Nephron (organoid): Measurements from ENCODE around the gene CTSD.

Source experiments
- H3K27ac Mint-ChIP-seq, 3 experiments: 2 replicates each; pipeline ENCODE4 v1.8.0; 2020; ENCODE audit warnings: mixed read lengths in 3 of 3, mild to moderate bottlenecking in 2 of 3, moderate library complexity in 1 of 3
- H3K27me3 Mint-ChIP-seq: 2 replicates; pipeline ENCODE4 v1.8.0; 2021; ENCODE audit warnings: low read depth, mild to moderate bottlenecking, moderate library complexity, mixed read lengths
- H3K36me3 Mint-ChIP-seq: 2 replicates; pipeline ENCODE4 v1.8.0; 2020; ENCODE audit warnings: low read depth, mixed read lengths
- H3K4me1 Mint-ChIP-seq: 2 replicates; pipeline ENCODE4 v1.8.0; 2020; ENCODE audit warnings: mixed read lengths
- H3K4me3 Mint-ChIP-seq, 3 experiments: 2 replicates each; pipeline ENCODE4 v1.8.0; 2020; ENCODE audit warnings: mild to moderate bottlenecking in 3 of 3, mixed read lengths in 3 of 3, moderate library complexity in 2 of 3
- H3K9me3 Mint-ChIP-seq: 2 replicates; pipeline ENCODE4 v1.8.0; 2020; ENCODE audit warnings: mixed read lengths
- CTCF ChIP-seq, 3 experiments: fragments of 200-600 bp; sonication (generic); IDR thresholded peaks; one replicate each; pipeline ENCODE4 v1.5.0; 2021; ENCODE audit warnings: antibody characterized with exemption in 3 of 3; ENCODE audit not compliant: unreplicated experiment in 3 of 3

Gene CTSD

GRCh38 chr11:1735271-1735670 is 28.5 kb downstream of the CTSD start:
- H3K27me3 Mint-ChIP-seq: peaks cover 41% of the 10 kb centered on the region
- no peak for TF ChIP-seq CTCF (IDR thresholded peaks at IDR 0.05; ENCODE audit: unreplicated experiment in 3 of 3)
- peaks cover 7% of the 10 kb centered on the region for H3K36me3 Mint-ChIP-seq
- H3K4me3 Mint-ChIP-seq: no peak overlapping the region
- peaks cover 36% of the 10 kb centered on the region for H3K9me3 Mint-ChIP-seq
- H3K4me1 Mint-ChIP-seq: peaks cover under 1% of the 10 kb centered on the region
- H3K27ac Mint-ChIP-seq: no peak overlapping the region

GRCh38 chr11:1734641-1735081 is 29.1 kb downstream of the CTSD start:
- no peak for TF ChIP-seq CTCF (IDR thresholded peaks at IDR 0.05; ENCODE audit: unreplicated experiment in 3 of 3)
- Mint-ChIP-seq H3K4me3 (no peak overlapping the region), H3K27me3 (peaks cover 41% of the 10 kb centered on the region), H3K4me1 (peaks cover 5% of the 10 kb centered on the region), H3K27ac (no peak overlapping the region), H3K9me3 (peaks cover 35% of the 10 kb centered on the region), H3K36me3 (peaks cover 7% of the 10 kb centered on the region)

- H3K9me3 Mint-ChIP-seq: peaks cover 28% of the 10 kb centered on the region
- no peak for TF ChIP-seq CTCF (IDR thresholded peaks at IDR 0.05; ENCODE audit: unreplicated experiment in 3 of 3)
- H3K4me3 Mint-ChIP-seq: no peak overlapping the region
- peaks cover 7% of the 10 kb centered on the region for H3K36me3 Mint-ChIP-seq
- H3K27me3 Mint-ChIP-seq: peaks cover 43% of the 10 kb centered on the region
- no peak overlapping the region for H3K27ac Mint-ChIP-seq
- peaks cover 5% of the 10 kb centered on the region for H3K4me1 Mint-ChIP-seq
These were observed 29.7 kb downstream of the CTSD start for GRCh38 chr11:1733716-1734640.

GRCh38 chr11:1733009-1733715 is 30.6 kb downstream of the CTSD start:
- H3K36me3 Mint-ChIP-seq: peaks cover 7% of the 10 kb centered on the region
- H3K9me3 Mint-ChIP-seq: peaks cover 24% of the 10 kb centered on the region
- H3K4me1 Mint-ChIP-seq: peaks cover 5% of the 10 kb centered on the region
- peaks cover 45% of the 10 kb centered on the region for H3K27me3 Mint-ChIP-seq
- H3K27ac Mint-ChIP-seq: no peak overlapping the region
- TF ChIP-seq CTCF (IDR thresholded peaks at IDR 0.05; ENCODE audit: unreplicated experiment in 3 of 3): no peak
- H3K4me3 Mint-ChIP-seq: no peak overlapping the region

GRCh38 chr11:1732418-1733008 is 31.2 kb downstream of the CTSD start:
- TF ChIP-seq CTCF (IDR thresholded peaks at IDR 0.05; ENCODE audit: unreplicated experiment in 3 of 3): no peak
- H3K9me3 Mint-ChIP-seq: peaks cover 17% of the 10 kb centered on the region
- H3K27ac Mint-ChIP-seq: no peak overlapping the region
- peaks cover 5% of the 10 kb centered on the region for H3K4me1 Mint-ChIP-seq
- H3K36me3 Mint-ChIP-seq: peaks cover 7% of the 10 kb centered on the region
- H3K4me3 Mint-ChIP-seq: no peak overlapping the region
- peaks cover 45% of the 10 kb centered on the region for H3K27me3 Mint-ChIP-seq
